Kidney capillary endothelial cell (primary cell): Measurements from ENCODE around the gene CACNA1H.
A peak's percentile ranks its signal among the peaks of the same experiment; 100 is the strongest.

Source experiments
- DNase-seq: peaks from one replicate; pipeline ENCODE4 v3.0.0-alpha.2; 2018; ENCODE audit warnings: low spot score

Gene CACNA1H

DNA sequence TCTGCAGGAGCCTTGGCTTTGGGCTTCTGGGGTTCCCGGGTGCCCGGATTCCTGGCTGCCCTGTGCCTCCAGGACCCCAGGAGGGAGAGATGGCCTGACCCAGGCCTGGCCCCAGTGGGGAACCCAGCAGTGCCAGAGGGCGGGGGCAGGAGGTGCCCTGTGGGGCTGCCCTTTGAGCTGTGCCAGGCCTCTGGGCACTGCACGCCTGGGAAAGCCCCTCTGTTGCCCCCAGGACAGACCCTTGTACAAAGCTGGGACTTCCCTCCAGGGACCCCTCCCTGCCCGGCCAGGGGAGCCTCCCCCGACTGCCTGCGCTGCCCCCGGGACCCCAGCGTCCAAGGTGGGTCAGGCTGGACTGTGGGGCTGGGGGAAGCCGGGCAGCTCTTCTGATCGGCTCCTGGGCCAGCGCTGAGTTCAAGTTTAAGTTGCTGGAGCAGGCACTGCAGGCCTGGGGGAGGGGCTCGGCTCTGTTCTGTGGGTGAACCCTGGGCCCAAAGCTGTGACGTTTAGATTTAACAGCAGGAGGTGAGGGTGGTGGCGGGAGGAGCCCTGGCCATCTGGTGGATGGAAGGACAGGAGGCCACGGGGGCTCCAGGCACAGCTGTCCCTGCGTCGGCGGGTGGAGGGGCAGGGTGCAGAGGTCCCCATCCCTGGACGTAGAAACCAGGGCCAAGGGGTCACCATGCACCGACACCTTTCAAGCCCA lies 29.2 kb upstream of the CACNA1H start:
- no peak for DNase-seq

DNA sequence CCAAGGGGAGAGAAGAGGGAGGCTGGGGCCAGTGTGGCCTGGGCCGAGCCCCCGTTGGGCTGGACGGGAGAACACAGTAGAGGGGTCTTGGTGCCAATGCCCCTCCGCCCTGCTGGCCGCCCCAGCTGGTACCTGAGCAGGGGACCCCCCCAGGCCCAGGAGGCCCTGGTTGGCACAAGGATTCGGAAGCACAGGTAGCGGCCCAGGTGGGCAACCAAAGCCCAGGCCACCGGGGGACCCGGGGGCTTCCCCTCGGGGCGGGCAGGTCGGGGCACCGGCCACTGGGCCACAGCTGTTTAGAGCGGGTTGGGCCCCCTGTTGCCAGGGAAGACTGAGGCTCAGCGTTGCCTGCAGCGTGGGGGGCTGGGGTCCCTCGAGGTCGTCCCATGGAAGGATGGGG lies 28.6 kb upstream of the CACNA1H start:
- no peak for DNase-seq

DNA sequence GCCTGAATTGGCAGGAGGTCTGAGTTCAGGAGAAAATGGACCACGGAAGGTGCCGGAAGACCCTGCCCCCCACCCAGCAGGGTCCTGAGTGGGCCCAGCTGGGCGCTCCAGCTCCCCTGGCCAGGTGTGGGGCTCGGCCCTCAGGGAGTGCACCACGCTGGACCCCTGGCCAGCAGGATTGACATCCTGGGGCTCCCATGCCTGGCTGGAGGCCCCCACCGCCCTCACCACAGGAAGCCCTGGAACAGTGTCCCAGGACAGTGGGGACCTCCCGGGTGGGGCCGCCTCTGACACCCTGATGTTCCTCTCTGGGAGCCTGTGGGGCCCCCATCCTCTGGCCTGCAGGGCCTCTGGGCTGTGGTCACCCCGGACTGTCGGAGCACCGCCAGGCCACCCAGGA lies 28.1 kb upstream of the CACNA1H start:
- DNase-seq, result no peak

DNA sequence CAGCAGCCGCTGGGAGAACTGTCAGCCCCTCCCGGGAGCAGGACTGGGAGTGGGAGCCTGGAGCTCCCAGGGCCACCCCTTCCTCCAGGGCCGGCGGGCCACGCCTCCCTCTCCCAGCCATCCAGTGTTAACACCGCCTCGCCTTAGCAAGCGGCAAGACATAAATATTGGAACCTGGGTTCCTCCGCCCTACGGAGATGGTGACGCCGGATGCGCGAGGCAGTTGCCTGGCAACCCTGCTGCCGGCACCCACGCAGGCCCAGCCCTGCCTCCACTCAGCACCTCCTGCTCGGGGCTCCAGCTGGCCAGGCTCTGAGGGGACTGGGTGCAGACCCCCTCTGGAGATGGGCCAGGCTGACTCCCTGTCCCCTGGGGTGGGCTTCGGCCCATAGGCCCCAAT lies 27.4 kb upstream of the CACNA1H start:
- peak; percentile 11 for DNase-seq

- DNase-seq, result no peak
Observed at GRCh38 chr16:1126044-1126443, 26.9 kb upstream of the CACNA1H start.

GRCh38 chr16:1126586-1126985 lies 26.3 kb upstream of the CACNA1H start:
- no peak for DNase-seq

GRCh38 chr16:1127101-1127500 lies 25.8 kb upstream of the CACNA1H start:
- DNase-seq, result no peak

DNA sequence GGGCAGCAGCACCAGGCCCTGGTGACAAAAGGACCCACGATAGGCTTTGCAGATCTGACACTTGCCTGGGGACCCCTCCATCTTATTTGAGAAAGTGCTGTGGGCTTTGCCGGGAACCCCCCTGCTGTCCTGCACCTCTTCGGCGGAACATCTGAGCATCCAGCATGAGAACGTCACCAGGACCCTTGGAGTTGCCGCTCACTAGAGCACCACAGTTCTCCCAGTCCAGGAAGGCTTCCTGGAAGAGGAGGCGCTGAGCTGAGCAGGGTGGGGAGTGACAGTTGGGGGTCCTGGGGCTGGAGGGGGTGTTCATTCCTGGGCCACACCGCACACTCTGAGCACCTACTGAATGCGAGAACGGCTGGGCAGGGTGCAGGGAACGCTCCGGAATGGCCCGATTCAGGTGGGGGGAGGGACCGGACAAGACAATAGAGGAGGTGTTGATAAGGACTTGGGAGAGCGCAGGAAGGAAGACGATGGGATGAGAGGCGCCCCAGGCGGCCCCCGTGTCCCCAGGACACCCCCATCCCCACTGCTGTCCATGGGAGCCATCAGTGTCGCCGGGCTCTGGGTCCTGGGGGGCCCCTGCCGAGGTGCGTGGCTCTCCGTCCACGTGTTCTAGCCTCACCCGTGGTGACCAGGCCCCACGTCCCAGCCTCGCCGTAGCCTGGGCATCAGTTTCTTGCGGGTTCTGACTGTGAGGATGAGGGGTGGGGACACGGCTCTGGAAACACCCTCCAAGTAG lies 24.8 kb upstream of the CACNA1H start:
- DNase-seq, result no peak

- no peak for DNase-seq
Observed at GRCh38 chr16:1129106-1129960, 23.6 kb upstream of the CACNA1H start.

- DNase-seq, result no peak
Observed at GRCh38 chr16:1130382-1130781, 22.5 kb upstream of the CACNA1H start.

- no peak for DNase-seq
Observed at GRCh38 chr16:1131378-1131994, 21.4 kb upstream of the CACNA1H start.

DNA sequence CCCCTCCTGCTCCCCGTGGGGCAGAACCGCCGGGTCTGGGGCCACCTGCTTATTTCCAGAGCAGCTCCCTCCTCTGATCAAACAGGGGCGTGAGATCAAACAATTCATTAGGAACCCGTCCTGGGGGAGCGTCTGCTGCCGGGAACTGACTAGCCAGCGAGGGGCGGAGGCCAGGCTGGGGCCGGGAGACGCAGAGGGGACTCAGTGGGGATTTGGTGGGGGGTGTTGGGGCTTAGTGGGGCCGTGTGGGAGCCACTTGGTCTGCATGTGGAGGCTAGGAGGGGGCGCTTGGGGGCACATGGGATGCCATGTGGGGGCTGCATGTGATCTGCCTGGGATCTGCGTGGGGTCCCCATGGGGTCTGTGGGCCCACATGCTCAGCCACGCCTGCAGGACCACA lies 20.5 kb upstream of the CACNA1H start:
- no peak for DNase-seq

- no peak for DNase-seq
Observed at GRCh38 chr16:1133271-1133670, 19.6 kb upstream of the CACNA1H start.

DNA sequence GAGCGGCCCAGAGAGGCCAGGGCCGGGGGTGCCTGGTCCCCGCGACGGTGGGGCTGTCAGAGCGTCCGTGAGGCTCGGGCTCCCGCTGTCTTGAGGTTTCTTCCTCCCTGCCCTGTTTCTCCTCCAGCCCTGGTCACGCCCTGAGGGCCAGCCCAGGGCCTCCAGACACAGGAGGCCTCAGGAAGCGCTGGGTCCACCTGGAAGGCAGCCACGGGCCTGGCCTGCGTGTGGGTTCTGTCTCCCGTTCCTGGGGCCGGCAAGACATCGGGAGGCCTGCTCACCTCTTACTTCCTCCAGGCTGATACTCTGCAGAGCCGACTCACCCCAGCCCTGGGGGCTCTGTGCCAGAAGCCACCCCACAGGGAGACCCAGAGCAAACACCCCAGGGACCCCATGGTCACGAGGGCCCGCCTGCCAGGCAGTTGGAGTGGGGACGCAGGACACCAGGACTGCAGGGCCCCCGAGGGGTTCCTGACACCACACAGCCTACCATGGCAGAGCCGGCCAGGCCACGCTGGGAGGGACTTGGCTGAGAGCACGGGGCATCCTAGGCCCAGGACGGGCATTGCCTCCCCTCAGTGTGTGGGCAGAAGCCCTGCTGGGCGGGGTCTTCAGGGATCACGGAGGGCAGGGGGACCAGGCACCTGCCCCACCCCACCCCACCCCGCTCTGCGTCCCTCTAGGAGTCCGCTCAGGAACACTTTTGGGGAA lies 18.9 kb upstream of the CACNA1H start:
- no peak for DNase-seq

GRCh38 chr16:1134776-1135458 lies 18.0 kb upstream of the CACNA1H start:
- no peak for DNase-seq

GRCh38 chr16:1135459-1135825 lies 17.5 kb upstream of the CACNA1H start:
- DNase-seq, result no peak

- DNase-seq, result no peak
Observed at GRCh38 chr16:1137604-1138003, 15.3 kb upstream of the CACNA1H start.

DNA sequence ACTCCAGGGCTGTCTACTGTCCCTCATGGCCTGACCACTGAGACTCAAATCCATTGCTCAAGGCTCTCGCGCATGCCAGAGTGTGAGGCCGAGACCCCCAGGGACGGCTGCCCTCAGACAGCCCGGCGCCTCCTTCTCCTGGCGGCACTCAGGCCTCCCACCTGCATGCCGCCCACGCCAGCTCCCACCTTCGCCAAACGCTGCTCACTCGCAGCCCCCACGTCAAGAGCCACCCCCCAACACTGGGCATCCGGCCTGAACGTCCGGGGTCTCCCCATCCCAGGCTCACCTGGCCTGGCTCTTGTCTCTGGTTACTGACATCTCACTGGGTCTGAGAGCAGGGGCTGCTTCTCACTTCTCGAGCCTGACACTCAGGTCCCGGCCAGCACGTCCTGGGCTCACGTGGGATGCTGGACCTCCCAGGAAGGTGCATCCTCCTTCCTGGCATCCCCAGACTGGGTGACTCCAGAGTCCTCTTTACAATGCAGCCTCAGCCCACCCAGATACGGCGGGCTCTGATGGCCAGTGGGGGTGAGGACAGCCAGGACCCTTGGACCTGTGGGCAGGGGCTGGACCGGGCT lies 12.2 kb upstream of the CACNA1H start:
- no peak for DNase-seq

DNA sequence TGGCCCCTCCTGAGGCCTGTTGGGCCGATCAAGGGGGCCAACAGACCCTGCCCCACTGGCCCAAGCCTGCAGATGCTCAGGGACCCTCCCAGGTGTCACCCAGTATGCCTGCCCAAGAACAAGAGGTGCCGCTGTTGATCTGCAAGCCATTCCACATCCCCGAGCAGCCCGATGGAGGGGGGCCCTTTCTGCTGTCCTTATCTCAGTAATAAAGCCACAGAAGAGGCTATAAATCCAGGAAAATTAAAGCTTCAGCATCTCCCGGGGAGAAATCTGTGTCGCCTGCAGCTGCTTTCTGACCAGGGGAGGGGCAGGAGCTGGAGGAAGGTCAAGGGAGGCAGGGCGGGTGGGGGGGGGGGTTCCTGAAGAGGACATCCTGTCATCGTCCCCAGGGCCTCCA lies 11.7 kb upstream of the CACNA1H start:
- DNase-seq, result no peak

DNA sequence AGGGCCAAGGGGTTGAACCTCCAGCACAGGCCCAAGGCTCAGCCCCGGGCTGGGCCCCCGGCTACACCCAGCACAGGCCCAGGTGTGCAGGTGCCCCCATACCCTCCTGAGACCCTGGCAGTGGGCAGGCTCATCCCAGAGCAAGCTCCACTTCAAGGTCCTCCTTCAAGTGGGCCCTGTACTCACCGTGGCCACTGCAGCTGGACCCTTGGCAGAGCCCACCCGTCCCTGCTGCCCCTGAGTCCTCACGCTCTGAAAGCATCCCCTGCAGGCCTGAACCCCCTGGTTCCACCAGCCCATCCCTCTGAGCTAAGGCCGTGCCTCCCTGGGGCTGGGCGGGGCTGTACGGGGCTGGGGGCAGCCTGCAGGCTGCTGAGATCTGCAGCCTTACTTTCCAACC lies 11.2 kb upstream of the CACNA1H start:
- no peak for DNase-seq

GRCh38 chr16:1142911-1143310 lies 10.0 kb upstream of the CACNA1H start:
- no peak for DNase-seq
